K562 (cell line): ENCODE data around the gene NUB1. TPM values are rescaled to one million over a fixed set of nuclear protein-coding genes. Genes with fewer than 3 reads are reported as not detected.

ENCODE experiments used
- CBX8 ChIP-seq: fragments of 200-600 bp; sonication (generic); IDR thresholded peaks from 2 replicates; pipeline ENCODE4 v1.6.1; 2012; ENCODE audit warnings: borderline replicate concordance, mixed run types, low read depth, mild to moderate bottlenecking, moderate library complexity, mixed read lengths, low read length, control low read depth, inconsistent platforms; ENCODE audit not compliant: poor library complexity, severe bottlenecking; ENCODE audit errors: extremely low read depth
- NFRKB ChIP-seq: fragments of 450-650 bp; IDR thresholded peaks from 2 replicates; pipeline ENCODE4 v1.6.1; 2016; ENCODE audit warnings: low read depth
- RBM25 ChIP-seq: fragments of 200-400 bp; formaldehyde crosslinking; IDR thresholded peaks from 2 replicates; pipeline ENCODE4 v1.6.1; 2018; ENCODE audit warnings: low read length, low read depth, moderate library complexity; ENCODE audit not compliant: severe bottlenecking
- RHOXF2B ChIP-seq: fragments of 250-450 bp; sonication (Bioruptor Pico); conservative IDR thresholded peaks from 2 replicates; pipeline ENCODE4 v1.5.1; 2021
- SMARCA4 ChIP-seq: fragments of 450-650 bp; IDR thresholded peaks from 2 replicates; pipeline ENCODE4 v1.6.1; 2016
- SREBF1 ChIP-seq: fragments of 150-350 bp; IDR thresholded peaks from 2 replicates; pipeline ENCODE4 v1.6.1; 2014; ENCODE audit warnings: antibody characterized with exemption, low read depth, low read length, borderline replicate concordance
- SRSF1 ChIP-seq: fragments of 200-400 bp; formaldehyde crosslinking; IDR thresholded peaks from 2 replicates; pipeline ENCODE4 v1.6.1; 2017; ENCODE audit warnings: mild to moderate bottlenecking, low read depth, low read length, moderate library complexity
- TEAD1 ChIP-seq, 2 experiments: fragments of 450-650 bp in 1 of 2; sonication (generic) in 1 of 2; formaldehyde crosslinking; IDR thresholded peaks; 2 replicates each; pipeline versions ENCODE4 v1.4.0 to v1.8.0; 2020 to 2022; ENCODE audit warnings: mild to moderate bottlenecking in 2 of 2, missing genetic modification reagents in 1 of 2
- U2AF1 ChIP-seq: fragments of 200-400 bp; formaldehyde crosslinking; optimal IDR thresholded peaks from 2 replicates; pipeline ENCODE3; 2017; ENCODE audit warnings: mild to moderate bottlenecking, low read depth, low read length, moderate library complexity
- ZNF764 ChIP-seq: fragments of 250-450 bp; sonication (Bioruptor Pico); IDR thresholded peaks from 2 replicates; pipeline ENCODE4 v1.4.0; 2020; ENCODE audit warnings: low read depth, mild to moderate bottlenecking, moderate library complexity
- polyA plus RNA-seq, 8 experiments: library from polyadenylated mRNA; depleted of rRNA in 4 of 8; stranded (reverse) in 5 of 8; unstranded in 3 of 8; fragments of >200 nt; fragmentation: Nextera tagmentation in 2 of 8; fragmentation: Illumina TruSeq in 1 of 8; extraction: Ambion mirVana in 2 of 8; extraction: Trizol in 1 of 8; gene quantifications; 2 replicates each; pipeline versions ENCODE4 v1.2.1 to v1.2.3, GENCODE V29; 2011 to 2014; ENCODE audit warnings: inconsistent platforms in 1 of 8, missing spikeins in 1 of 8
- total RNA-seq, 7 experiments: library from RNA; depleted of rRNA in 6 of 7; stranded (reverse); fragments of >200 nt in 6 of 7; fragmentation: Illumina TruSeq in 2 of 7; extraction: Trizol in 2 of 7; gene quantifications; 2 replicates each; pipeline versions ENCODE4 v1.2.1 to v1.2.3, GENCODE V29; 2011 to 2021; ENCODE audit warnings: low replicate concordance in 1 of 7
- TF ChIP-seq, protein P1 (sequence below): sonication (generic); formaldehyde crosslinking; IDR thresholded peaks from 2 replicates; pipeline ENCODE4 v1.8.0; 2022; ENCODE audit warnings: mild to moderate bottlenecking, missing genetic modification reagents
- TF ChIP-seq, protein P2 (sequence below): fragments of 450-650 bp; IDR thresholded peaks from 2 replicates; pipeline ENCODE4 v1.6.1; 2017; ENCODE audit warnings: antibody characterized with exemption
- TF ChIP-seq, protein P3 (sequence below): fragments of 250-450 bp; sonication (Bioruptor Pico); IDR thresholded peaks from 2 replicates; pipeline ENCODE4 v1.8.0; 2021; ENCODE audit warnings: moderate library complexity, mild to moderate bottlenecking, inconsistent platforms
- TF ChIP-seq, protein P4 (sequence below): fragments of 250-450 bp; sonication (Bioruptor Pico); IDR thresholded peaks from 2 replicates; pipeline ENCODE4 v1.5.0; 2020; ENCODE audit warnings: mild to moderate bottlenecking
- TF ChIP-seq, protein P5 (sequence below): fragments of 250-450 bp; sonication (Bioruptor Pico); IDR thresholded peaks from 2 replicates; pipeline ENCODE4 v1.5.0; 2021; ENCODE audit warnings: mild to moderate bottlenecking, borderline replicate concordance

The NUB1 gene
- total and polyA plus RNA-seq, 9 of the 15 experiments (the other 6 are each of a cell fraction or from before 2014, with no cell fraction given), result 43.2 to 159 (median 85.2) TPM

DNA sequence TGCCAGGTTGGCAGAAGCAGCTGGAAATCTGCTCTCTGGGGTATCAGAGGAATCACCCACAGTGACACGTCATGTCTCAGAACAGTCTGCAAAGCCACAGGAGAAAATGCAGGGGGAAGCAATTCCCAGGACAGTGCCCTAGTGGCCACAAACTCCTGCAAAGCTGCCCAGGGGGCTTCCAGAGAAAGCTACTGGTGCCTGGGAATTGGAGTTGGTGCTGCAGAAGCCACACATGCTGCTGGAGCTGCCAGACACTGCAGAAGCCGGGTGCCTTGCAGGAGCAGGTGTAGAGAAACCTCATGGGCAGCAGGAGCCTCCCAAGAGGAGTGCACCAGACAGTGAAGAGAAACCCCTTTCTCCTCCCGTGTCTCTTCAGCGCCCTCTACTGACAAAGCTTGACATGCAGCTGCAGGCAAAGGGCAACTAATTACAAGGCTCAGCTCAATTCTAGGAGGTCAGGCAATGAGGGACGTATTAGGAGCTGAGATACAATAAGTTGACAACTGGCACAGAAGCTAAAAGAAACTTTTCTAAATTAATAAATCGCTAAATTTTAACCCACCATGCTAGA is 30.2 kb upstream of the NUB1 start (continued):
- TF ChIP-seq, protein P1, sequence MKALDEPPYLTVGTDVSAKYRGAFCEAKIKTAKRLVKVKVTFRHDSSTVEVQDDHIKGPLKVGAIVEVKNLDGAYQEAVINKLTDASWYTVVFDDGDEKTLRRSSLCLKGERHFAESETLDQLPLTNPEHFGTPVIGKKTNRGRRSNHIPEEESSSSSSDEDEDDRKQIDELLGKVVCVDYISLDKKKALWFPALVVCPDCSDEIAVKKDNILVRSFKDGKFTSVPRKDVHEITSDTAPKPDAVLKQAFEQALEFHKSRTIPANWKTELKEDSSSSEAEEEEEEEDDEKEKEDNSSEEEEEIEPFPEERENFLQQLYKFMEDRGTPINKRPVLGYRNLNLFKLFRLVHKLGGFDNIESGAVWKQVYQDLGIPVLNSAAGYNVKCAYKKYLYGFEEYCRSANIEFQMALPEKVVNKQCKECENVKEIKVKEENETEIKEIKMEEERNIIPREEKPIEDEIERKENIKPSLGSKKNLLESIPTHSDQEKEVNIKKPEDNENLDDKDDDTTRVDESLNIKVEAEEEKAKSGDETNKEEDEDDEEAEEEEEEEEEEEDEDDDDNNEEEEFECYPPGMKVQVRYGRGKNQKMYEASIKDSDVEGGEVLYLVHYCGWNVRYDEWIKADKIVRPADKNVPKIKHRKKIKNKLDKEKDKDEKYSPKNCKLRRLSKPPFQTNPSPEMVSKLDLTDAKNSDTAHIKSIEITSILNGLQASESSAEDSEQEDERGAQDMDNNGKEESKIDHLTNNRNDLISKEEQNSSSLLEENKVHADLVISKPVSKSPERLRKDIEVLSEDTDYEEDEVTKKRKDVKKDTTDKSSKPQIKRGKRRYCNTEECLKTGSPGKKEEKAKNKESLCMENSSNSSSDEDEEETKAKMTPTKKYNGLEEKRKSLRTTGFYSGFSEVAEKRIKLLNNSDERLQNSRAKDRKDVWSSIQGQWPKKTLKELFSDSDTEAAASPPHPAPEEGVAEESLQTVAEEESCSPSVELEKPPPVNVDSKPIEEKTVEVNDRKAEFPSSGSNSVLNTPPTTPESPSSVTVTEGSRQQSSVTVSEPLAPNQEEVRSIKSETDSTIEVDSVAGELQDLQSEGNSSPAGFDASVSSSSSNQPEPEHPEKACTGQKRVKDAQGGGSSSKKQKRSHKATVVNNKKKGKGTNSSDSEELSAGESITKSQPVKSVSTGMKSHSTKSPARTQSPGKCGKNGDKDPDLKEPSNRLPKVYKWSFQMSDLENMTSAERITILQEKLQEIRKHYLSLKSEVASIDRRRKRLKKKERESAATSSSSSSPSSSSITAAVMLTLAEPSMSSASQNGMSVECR (CRISPR knock-in tag), result no peak
- TF ChIP-seq U2AF1, result no peak
- no peak for TF ChIP-seq CBX8
- TF ChIP-seq SMARCA4, result no peak
- TF ChIP-seq, protein P2, sequence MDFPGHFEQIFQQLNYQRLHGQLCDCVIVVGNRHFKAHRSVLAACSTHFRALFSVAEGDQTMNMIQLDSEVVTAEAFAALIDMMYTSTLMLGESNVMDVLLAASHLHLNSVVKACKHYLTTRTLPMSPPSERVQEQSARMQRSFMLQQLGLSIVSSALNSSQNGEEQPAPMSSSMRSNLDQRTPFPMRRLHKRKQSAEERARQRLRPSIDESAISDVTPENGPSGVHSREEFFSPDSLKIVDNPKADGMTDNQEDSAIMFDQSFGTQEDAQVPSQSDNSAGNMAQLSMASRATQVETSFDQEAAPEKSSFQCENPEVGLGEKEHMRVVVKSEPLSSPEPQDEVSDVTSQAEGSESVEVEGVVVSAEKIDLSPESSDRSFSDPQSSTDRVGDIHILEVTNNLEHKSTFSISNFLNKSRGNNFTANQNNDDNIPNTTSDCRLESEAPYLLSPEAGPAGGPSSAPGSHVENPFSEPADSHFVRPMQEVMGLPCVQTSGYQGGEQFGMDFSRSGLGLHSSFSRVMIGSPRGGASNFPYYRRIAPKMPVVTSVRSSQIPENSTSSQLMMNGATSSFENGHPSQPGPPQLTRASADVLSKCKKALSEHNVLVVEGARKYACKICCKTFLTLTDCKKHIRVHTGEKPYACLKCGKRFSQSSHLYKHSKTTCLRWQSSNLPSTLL, result no peak
- TF ChIP-seq RHOXF2B (CRISPR knock-in tag), result no peak
- TF ChIP-seq, protein P3, sequence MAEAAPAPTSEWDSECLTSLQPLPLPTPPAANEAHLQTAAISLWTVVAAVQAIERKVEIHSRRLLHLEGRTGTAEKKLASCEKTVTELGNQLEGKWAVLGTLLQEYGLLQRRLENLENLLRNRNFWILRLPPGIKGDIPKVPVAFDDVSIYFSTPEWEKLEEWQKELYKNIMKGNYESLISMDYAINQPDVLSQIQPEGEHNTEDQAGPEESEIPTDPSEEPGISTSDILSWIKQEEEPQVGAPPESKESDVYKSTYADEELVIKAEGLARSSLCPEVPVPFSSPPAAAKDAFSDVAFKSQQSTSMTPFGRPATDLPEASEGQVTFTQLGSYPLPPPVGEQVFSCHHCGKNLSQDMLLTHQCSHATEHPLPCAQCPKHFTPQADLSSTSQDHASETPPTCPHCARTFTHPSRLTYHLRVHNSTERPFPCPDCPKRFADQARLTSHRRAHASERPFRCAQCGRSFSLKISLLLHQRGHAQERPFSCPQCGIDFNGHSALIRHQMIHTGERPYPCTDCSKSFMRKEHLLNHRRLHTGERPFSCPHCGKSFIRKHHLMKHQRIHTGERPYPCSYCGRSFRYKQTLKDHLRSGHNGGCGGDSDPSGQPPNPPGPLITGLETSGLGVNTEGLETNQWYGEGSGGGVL (CRISPR knock-in tag), result no peak
- TF ChIP-seq, protein P4, sequence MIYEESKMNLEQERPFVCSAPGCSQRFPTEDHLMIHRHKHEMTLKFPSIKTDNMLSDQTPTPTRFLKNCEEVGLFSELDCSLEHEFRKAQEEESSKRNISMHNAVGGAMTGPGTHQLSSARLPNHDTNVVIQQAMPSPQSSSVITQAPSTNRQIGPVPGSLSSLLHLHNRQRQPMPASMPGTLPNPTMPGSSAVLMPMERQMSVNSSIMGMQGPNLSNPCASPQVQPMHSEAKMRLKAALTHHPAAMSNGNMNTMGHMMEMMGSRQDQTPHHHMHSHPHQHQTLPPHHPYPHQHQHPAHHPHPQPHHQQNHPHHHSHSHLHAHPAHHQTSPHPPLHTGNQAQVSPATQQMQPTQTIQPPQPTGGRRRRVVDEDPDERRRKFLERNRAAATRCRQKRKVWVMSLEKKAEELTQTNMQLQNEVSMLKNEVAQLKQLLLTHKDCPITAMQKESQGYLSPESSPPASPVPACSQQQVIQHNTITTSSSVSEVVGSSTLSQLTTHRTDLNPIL, result no peak
- no peak for TF ChIP-seq SRSF1
- TF ChIP-seq RBM25, result peak; percentile 82
- TF ChIP-seq, protein P5, sequence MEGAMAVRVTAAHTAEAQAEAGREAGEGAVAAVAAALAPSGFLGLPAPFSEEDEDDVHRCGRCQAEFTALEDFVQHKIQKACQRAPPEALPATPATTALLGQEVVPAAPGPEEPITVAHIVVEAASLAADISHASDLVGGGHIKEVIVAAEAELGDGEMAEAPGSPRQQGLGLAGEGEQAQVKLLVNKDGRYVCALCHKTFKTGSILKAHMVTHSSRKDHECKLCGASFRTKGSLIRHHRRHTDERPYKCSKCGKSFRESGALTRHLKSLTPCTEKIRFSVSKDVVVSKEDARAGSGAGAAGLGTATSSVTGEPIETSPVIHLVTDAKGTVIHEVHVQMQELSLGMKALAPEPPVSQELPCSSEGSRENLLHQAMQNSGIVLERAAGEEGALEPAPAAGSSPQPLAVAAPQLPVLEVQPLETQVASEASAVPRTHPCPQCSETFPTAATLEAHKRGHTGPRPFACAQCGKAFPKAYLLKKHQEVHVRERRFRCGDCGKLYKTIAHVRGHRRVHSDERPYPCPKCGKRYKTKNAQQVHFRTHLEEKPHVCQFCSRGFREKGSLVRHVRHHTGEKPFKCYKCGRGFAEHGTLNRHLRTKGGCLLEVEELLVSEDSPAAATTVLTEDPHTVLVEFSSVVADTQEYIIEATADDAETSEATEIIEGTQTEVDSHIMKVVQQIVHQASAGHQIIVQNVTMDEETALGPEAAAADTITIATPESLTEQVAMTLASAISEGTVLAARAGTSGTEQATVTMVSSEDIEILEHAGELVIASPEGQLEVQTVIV (CRISPR knock-in tag), result no peak
- no peak for TF ChIP-seq TEAD1 (CRISPR knock-in tag; IDR thresholded peaks at IDR 0.05)
- TF ChIP-seq SREBF1, result no peak
- peak; percentile 52; the same call in 1 of the 2 replicates for TF ChIP-seq ZNF764 (CRISPR knock-in tag)
- TF ChIP-seq NFRKB, result no peak
